NCI-H446 treated with DMSO at 0.1 percent for 48 hours (cell line): ENCODE measurements around the gene SMIM20.

ENCODE experiments used
- DNase-seq: peaks from one replicate; lab custom pipeline; 2025; lab: John Stamatoyannopoulos, UW

SMIM20 gene

GRCh38 chr4:25926462-25926861, 12.4 kb downstream of the SMIM20 start:
- DNase-seq = no peak

DNA sequence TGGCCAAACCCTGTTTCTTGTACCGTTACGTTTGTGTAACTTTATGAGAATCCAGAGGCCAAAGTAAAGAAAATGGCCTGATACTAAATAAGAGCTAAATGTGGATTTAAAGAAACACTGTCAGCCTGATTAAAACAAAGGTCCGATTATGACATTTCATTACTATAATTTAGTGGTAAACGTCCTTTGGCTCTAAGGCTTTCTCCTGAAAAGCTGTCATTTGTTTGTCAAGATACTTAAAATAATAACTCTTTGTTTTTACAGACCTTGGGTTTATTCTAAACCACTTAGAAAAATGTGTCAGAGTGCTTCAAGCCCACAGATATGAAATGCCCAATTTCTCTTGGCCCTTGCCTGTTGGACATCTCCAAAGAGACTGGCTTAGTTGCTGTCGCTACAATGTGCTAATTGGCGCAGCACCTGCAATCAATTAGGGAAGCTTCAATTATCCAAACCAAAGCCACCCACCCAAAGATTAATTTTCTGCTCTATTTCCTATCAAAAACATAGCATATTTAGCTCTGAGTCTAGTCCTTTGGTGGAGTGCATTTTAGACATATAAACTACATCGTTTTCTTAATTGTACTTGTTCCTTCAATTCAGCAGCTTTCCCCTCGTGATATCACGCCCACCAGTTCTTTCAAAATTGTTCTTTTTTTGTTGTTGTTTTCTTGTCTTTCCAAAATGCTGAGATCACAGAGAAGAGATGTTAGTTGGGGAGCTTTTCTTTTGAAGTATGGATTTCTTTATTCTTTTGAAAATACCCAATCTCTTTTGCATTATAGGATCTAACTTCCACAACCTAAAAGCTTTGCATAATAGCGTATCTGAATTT, 13.6 kb downstream of the SMIM20 start:
- no peak for DNase-seq

DNA sequence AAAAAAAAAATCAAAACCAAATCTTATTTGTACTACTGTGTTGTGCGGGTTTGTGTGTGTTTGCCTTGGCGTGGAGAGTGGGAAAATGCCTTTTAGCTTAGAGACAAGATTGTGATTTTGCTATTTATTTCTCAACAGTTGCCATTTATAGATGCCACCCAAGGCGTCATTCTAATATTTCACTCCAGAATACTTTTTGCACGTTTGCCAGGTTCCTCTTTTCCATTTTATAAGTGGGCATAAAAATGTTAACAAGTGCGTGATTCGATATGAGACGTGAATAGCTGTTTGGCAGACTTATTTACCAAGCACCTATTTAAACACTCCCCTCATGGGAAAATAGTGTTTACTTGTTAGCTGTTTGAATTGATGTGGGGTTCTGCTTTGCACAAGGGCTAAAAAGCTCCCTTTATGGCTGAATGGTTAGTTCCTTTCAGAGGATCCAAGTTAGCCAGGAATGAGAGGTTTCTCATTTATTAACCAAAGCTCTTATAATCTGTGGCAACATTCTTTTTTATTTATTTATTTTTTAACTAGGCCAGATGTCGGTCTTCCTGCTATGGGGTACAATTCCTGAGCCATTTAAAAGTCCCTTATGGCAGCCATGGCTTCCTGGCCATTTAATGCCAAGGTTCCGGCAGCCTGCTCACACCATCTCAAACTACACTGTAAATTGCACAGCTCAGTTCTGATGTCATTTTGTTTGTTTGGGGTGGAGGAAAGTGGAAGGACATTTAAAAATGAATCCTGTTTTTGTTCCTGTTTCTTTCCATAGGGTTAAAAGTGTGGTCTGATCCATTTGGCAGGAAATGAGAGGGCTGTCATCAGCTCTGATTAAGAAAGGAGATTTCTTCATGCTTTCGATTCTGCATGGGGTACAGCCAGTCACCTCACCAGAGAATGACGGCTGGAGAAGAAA, 14.6 kb downstream of the SMIM20 start:
- DNase-seq = no peak

GRCh38 chr4:25929298-25929686, 15.3 kb downstream of the SMIM20 start:
- DNase-seq = no peak

DNA sequence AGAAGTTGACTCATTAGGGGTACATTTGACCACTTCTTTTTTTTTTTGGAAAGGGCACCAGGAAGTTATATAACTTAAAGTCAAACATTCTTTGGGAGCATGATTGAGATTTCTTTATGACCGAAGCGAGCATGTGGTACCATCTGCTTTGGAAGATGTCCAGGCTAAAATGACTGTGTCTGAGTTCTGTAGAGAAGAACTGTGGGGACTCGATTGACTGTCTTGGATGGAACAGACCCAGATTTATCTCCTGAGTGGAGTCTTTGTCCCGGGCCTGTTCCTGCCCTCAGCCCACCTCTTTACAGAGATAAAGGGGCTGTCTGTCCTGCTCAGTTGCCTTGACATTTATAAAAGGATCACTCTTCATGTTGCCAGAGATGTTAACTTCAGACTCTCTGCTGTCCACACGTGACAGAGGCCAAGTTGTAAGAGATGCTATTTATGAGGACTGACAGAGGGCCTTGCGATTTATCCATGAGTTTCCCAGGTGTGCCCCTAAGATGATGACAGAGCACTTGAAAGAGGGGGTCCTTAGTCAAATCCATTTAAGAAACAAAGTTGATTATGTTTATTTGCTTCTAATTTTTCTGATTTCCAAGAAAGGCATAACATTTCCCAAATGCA, 16.8 kb downstream of the SMIM20 start:
- no peak for DNase-seq

DNA sequence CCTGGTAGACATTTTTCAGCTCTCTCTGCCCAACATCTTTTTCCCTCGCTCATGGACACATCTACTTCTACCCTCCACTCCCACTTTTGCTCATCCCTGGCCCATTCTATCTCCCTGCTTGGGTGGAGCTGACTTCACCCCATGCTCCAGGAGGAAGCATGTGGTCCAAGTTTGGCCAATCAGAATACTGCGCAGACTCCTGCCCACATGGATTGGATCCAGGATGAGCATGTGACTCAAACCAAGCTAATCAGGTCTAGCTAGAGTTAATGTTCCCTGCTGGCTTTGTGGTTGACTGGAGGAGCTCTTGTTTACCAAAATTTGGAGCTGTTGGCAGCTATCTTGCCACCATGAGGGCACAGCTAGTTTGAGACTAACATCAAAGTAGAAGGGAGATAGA, 22.7 kb downstream of the SMIM20 start:
- DNase-seq = no peak

- DNase-seq = no peak
Observed at GRCh38 chr4:25937801-25938200, 23.8 kb downstream of the SMIM20 start.

- no peak for DNase-seq
Observed at GRCh38 chr4:25938366-25938765, 24.3 kb downstream of the SMIM20 start.

- no peak for DNase-seq
Observed at GRCh38 chr4:25938787-25939186, 24.8 kb downstream of the SMIM20 start.

- no peak for DNase-seq
Observed at GRCh38 chr4:25939330-25939729, 25.3 kb downstream of the SMIM20 start.

- no peak for DNase-seq
Observed at GRCh38 chr4:25941457-25942221, 27.6 kb downstream of the SMIM20 start.

DNA sequence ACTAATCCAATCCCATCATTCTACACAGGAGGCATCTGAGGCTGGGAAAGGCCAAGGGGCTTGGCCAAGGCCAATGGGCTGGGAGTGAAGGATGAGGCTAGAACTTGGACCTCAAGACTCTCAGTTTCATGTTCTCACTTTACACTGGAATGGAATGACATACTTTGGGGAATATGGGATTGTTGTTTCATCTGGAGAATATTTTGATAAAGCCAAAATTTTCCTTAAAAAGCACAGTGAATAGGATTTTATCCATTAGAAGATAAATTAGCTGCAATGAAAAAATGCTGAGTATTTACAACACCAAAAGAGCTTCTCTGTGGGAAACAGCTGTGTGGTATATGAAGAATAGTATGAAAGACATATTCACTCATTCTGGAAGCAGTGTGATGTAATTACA, 29.3 kb downstream of the SMIM20 start:
- DNase-seq = no peak

GRCh38 chr4:25943805-25944204, 29.8 kb downstream of the SMIM20 start:
- no peak for DNase-seq

GRCh38 chr4:25948051-25948450, 34.0 kb downstream of the SMIM20 start:
- no peak for DNase-seq

DNA sequence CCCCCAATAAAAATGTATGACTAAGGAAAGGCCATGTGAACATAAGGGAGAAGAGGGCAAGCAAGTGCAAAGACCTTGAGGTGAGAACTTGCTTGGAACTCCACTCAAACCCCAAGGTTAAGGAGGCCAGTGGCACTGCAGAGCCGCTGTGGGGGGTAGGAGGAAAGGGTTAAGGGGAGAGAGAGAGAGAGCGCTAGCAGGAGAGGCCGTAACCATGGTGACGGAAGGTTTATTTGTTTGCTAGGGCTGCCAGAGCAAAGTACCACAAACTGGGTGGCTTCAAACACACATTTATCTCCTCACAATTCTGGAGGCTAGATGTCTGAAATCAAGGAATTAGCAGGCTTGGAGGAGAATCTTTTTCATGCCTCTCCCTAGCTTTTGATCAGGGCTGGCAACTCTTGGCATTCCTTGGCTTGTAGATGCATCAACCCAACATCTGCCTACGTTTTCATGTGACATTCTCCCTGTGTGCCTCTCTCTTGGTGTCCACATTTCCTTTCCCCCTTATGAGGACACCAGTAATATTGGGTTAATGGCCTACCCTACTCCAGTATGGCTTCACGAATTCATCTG, 35.2 kb downstream of the SMIM20 start:
- no peak for DNase-seq

DNA sequence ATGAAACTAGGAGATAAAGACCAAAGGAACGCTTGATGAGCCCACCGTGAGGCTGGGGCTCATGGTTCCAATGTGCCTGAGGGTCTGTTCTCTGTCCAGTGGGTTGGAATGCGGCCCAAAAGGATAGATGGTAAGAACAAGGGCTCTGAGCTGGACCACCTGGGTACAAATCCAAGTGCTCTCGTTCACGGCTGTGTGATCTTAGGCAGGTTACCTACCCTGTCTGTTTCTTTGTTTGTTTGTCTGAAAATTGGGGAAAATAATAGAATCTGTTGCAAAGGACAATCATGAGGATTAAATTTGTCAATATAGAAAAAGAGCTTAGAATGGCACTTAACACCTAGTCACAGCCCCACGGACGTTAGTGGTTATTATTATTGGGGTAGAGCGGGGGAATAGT, 36.0 kb downstream of the SMIM20 start:
- no peak for DNase-seq

- no peak for DNase-seq
Observed at GRCh38 chr4:25950461-25951389, 36.7 kb downstream of the SMIM20 start.

DNA sequence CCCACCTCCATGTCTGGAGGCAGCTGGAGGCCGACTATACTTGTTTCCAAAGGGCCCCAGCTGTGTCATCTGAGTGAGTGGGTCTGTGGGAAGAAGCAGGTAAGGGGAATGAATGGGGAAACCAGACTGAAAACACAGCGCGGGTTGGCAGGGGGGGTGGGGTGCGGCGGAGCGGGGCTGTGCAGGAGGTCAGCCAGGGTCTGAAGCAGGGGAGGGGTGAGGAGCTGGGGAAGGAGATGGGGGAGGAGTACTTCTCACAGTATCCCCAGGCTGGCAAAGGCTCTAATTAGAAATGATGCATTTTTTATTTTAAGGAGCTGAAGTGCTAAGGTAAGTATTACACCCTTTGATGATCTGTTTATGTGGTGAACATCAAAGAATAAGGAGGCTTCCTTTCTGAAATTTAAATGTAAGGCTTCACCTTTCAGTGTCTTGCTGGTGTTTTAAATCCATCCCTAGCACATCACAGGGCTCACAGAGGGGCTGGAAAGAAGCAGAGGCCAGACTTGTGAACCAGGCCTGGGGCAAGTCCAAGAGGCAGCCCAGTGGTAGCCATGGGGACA, 37.5 kb downstream of the SMIM20 start:
- DNase-seq = no peak

DNA sequence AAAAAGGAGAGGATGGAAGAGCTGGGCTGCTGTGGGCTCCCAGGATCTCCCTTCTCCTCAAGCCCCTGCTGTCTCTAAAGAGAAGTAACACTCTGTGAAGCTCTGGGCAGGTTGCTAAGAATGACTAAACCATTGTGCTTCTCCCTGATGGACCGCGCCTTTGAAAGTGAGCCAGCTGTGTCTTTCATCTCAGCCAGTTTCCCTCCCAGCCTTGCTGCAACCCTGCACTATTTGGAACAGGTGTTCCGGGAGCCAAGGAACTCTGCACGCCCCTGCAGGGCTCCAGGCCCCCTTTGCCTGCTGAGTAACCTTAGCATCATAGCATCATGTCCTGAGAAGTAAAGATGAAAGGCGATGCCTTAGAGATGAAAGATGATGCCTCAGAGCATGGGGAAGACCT, 39.7 kb downstream of the SMIM20 start:
- DNase-seq = no peak

DNA sequence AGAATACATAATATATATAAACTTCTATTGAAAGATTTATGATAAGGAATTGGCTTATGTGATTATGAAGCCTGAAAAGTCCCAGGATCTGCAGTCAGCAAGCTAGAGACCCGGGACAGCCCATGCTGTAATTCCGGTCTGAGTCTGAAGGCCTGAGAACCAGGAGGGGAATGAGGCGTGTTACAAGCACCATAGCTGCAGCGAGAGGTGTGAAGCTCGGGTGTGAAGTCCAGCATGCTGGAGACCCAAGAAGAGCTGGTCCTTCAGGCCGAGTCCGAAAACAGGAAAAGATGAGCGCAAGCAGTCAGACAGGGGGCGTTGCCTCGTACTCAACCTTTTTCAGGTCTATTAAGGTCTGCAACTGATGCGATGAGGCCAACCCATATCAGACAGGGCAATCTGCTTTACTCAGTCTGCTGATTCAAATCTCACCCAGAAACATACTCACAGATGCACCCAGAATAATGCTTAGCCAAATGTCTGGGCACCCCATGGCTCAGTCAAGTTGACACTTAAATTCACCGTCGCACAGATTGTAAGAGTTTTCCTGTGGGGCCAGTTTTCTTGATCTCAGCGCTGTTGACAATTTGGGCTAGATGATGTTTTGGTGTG, 40.4 kb downstream of the SMIM20 start:
- DNase-seq = no peak
